HG03378 (cell line): ENCODE results near the gene BPTF.
"Not testable (repeated sequence)": the region's sequence is repeated elsewhere in the genome, so short reads cannot be mapped to it uniquely, and the experiment has no call there.

Experiments
- ATAC-seq: cut with Tn5 transposase; IDR thresholded peaks from one replicate; pipeline ENCODE4 v1.9.1; 2021; ENCODE audit warnings: mild to moderate bottlenecking, moderate library complexity; ENCODE audit not compliant: unreplicated experiment

Gene BPTF

DNA sequence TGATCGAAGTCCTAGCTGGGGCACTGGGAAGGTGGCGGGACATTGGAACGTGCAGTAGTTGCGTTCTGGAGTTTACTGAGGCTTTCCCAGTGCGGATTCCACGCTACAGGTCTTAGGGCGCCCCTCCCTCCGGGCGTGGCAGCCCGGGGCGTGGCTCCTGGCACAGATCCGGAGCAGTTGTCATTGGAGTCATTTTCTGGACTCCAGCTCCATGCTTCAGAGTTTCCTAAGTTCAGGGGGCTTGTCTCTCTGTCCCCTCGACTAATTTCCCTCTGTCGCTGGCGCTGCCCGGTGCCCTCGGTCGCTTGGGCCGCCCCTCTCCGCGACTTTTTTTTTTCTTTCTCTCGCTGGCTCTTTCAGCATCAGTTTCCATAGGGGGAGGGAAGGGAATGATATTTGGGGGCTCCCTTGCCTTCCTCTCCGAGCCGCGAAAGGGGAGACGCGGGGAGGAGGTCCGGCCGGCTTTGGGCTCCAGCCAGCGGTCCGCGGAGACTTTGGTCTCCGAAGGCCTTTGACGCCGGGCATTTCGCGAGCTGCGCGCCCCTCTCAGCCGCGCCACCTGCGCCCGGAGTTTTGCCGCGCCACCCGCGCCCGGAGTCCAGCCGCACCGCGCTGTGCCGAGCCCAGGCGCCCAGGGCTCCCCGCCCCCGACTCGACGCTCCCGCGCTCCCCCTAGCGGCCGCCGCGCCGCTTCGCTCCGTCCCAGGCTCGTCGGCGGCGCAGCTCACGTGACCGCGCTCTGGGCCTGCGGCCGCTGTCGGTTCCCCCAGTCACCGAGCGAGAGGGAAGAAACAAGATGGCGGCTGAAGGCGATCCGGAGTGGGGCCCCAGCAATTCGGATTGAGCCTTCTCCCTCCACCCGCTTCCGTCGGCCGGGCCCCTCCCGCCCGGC is at the start of gene BPTF:
TSS of gene BPTF (plus strand) at position 769 of the 892 bp plus-strand sequence. CDS start 222 bp downstream, outside the sequence.
- ATAC-seq, result peak; percentile 64

DNA sequence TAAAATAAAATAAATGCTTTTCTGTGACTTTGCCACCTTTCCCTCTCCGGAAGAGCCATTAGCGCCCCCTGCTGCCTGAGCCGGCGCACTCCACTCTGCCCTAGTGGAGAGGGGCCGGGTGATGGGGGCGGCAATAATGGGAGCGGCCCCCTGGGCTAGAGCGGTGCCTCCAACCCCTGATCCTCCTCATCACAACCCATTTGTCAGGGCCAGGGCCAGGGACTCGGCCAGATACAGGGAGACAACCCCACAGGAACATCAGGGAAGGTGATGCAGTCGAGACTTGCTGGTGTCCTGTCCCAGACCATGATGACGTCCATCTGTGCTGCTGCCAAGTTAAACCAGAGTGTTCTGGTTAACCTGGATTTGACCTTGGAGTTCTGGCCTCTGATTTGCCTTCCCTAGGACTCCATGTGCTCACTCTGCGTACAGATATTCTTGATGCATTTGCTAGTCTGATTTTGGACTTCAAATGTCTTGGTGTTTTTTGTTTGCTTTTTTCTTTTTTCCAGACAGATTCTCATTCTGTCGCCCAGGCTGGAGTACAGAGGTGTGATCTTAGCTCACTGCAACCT is 46.1 kb upstream of the BPTF start:
- no peak for ATAC-seq

DNA sequence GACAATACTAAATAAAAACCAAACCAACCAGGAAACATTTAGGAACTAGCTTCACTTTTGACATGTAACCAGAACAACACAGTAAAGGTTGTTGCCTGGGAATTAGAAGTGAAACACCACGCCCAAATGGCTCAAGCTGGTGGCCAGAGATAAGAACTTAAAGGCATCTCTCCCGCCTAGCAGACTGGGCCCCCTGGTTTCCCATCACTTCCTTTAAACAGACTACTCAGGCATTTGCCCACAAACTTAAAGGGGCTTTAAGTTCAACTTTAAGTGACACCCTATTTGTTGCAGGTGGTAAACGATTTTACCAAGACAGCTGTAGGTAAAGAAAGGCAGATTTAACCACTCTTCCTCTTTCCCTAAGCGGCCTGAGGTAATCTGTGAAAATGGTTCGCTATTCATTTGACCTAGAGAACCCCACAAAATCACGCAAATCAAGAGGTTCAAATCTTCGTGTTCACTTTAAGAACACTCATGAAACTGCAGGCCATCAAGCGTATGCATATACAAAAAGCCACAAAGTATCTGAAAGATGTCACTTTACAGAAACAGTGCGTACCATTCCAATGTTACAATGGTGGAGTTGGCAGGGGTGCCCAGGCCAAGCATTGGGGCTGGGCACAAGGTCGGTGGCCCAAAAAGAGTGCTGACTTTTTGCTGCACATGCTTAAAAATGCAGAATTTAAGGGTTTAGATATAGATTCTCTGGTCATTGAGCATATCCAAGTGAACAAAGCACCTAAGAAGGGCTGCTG is 40.8 kb upstream of the BPTF start:
- ATAC-seq, result no peak

- no peak for ATAC-seq
Measured at GRCh38 chr17:67785122-67785477, 40.2 kb upstream of the BPTF start.

GRCh38 chr17:67785504-67785903 is 39.8 kb upstream of the BPTF start:
- ATAC-seq, result no peak

- ATAC-seq, result peak; percentile 82
Measured at GRCh38 chr17:67800495-67800928, 24.8 kb upstream of the BPTF start.

- no peak for ATAC-seq
Measured at GRCh38 chr17:67801626-67802175, 23.6 kb upstream of the BPTF start.

DNA sequence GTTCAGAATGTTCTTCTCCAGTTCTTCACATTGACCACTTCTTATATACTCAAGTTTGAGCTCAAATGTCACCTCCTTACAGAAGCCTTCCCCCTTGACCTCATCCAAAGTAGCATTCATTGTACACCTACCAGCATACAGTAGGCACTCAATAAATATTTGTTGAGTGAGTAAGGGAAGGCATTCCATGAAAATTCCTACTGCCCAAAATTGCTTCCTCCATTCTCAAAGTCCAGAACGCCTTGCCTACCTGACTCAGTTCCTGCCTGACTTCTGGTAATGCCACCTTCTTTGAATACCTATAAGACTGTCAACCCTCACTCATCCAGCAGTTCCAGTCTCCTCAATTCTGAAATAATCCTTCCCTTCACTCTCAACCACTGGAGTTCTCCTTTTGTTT is 14.8 kb upstream of the BPTF start:
- ATAC-seq, result no peak

DNA sequence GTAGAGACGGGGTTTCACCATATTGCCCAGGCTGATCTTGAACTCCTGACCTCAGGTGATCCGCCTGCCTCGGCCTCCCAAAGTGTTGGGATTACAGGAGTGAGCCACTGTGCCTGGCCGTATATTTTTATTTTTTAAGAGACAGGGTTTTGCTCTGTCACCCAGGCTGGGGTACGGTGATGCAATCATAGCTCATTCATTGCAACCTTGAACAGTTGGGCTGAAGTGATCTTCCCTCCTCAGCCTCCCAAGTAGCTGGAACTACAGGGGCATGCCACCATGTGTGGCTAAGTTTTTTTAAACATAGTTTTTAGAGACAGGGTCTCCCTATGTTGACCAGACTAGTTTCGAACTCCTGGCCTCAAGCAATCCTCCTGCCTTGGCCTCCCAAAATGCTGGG is 12.9 kb upstream of the BPTF start:
- ATAC-seq, result not testable (repeated sequence)

DNA sequence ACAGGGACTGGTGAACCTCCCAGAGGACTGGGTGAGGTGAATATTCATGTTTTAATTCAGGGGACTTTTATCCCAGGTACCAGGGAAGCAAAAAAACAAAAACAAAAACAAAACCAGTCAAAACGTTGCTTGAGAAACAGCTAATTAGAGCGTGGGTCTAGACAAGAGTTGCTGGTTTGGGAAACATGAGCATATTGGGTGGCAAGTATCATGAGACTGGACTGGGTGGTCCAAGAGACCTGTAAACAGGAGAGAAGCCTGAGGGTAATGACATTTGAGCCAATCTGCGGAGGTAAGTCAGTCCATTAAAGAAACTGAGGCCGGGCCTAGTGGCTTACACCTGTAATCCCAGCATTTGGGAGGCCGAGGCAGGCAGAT is 11.5 kb upstream of the BPTF start:
- no peak for ATAC-seq

DNA sequence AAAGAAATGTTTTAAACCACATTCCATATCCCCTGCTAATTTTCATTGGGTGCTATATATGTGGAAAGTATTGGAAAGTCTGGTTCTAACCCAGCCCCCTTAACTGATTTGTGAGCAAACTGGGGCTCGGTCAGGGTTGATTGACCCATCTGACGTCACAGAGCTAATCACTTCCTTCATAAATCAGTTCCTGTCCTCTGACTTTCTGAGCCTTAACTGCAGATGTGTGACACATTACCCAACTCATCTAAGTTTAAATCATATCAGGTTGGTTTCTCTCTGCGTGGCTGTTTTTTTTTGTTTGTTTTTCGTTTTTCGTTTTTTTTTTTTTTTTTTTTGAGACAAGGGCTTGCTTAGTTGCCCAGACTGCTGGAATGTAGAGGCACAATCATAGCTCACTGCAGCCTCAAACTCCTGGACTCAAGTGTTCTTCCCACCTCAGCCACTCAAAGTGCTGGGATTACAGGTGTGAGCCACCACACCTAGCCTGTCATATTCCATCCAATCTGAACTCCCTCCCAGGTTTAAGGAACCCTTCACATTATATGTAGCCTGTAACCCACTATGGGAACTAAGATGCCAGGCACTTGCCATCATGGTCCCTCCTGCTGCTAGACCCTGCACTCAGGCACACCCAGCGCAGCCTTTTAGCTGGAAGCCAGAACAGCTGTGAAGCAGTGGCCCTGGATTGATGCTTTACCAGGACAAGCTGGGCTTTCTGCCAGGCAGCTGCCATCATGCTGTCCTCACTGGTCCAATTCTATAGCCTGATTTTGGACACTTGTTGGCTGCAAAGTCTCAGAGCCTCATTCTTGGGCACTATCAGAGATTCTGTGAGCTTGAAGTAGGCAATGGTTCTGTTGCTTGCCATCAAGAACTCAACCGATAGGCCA is 6.9 kb upstream of the BPTF start:
- peak; percentile 66 for ATAC-seq

DNA sequence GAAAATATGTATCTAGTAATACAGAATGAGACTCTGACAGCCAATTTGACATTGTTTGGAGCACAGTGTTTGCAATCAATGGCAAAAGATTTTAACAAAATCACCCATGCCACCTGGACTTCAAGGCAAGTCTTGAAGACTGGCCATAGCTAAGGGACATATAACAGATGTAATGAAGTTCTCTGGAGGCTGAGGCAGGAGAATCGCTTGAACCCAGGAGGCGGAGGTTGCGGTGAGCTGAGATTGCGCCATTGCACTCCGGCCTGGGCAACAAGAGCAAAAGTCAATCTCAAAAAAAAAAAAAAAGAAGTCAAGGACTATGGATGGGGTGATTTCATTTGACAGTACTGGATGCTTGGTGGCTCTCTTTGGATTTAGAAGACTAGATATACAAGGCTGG is 5.6 kb upstream of the BPTF start:
- no peak for ATAC-seq

- no peak for ATAC-seq
Measured at GRCh38 chr17:67821871-67822367, 3.4 kb upstream of the BPTF start.

GRCh38 chr17:67825627-67826601 is 611 bp downstream of the BPTF start:
- not testable (repeated sequence) for ATAC-seq

GRCh38 chr17:67829331-67829730 is 4.0 kb downstream of the BPTF start:
- ATAC-seq, result no peak

DNA sequence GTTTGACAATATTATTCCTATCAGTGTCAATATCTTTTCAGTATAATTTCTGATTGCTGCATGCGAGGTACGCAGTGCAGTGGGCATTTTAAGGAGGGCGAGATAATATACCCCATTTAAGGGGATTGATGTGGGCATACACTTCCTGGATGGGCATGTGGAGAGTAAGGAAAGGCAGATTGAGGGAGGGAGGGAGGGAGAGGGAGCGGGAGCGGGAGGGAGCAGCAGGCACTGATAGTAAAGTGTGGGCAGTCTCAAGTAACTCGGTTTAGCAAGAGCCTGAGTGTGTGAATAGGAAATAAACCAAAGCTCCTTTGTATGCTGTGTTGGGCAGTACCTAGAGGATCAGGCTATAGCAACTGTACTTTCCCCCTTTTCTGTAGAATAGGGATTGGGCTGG is 5.1 kb downstream of the BPTF start:
- no peak for ATAC-seq

DNA sequence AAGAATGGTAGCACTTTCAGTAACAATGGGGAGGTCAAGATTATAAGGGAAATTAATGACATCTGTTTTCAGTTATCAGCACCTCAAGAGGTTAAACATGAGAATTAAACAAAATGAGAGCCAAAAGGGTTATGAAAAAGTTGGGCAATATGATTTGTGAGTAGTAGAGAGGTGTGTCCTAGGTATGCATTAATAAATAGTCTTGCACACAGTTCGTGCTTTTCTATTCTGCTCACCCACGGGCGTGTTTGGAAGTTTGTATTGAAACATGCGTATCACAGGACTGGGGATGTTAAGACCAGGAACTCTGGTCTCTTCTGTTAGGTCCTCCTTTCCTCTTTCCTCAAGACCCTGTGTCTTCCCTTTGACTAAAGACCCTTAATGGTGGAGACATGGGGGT is 6.0 kb downstream of the BPTF start:
- ATAC-seq, result no peak

- no peak for ATAC-seq
Measured at GRCh38 chr17:67833134-67833533, 7.8 kb downstream of the BPTF start.
